Liver (tissue), 9 donors: ENCODE results near the gene CEP250. TPM values are rescaled to one million over a fixed set of nuclear protein-coding genes. Genes with fewer than 3 reads are reported as not detected.

ENCODE experiments used
- DNase-seq: peaks from one replicate; pipeline ENCODE4 v3.0.0-alpha.2; 2017; ENCODE audit warnings: low spot score
- H3K27ac ChIP-seq, 2 donors: one replicate each; pipeline ENCODE4 v1.7.0; 2013; ENCODE audit warnings: inconsistent platforms in 2 of 2, low read length in 2 of 2, control low read depth in 1 of 2, low read depth in 1 of 2, mild to moderate bottlenecking in 1 of 2
- H3K27me3 ChIP-seq, 4 donors: one replicate each; pipeline versions ENCODE4 v1.6.1 to v1.7.0; 2013; ENCODE audit warnings: low read length in 3 of 4, inconsistent platforms in 1 of 4, mild to moderate bottlenecking in 1 of 4, moderate library complexity in 1 of 4; ENCODE audit not compliant: control insufficient read depth in 4 of 4, insufficient read depth in 4 of 4
- H3K36me3 ChIP-seq, 4 donors: one replicate each; pipeline versions ENCODE4 v1.6.1 to v1.7.0; 2013; ENCODE audit warnings: low read length in 3 of 4, mild to moderate bottlenecking in 3 of 4, low read depth in 1 of 4, moderate library complexity in 1 of 4; ENCODE audit not compliant: control insufficient read depth in 4 of 4, insufficient read depth in 3 of 4
- H3K4me1 ChIP-seq, 4 donors: one replicate each; pipeline versions ENCODE4 v1.6.1 to v1.7.0; 2013; ENCODE audit warnings: low read length in 3 of 4, mild to moderate bottlenecking in 3 of 4, moderate library complexity in 1 of 4; ENCODE audit not compliant: control insufficient read depth in 4 of 4, insufficient read depth in 4 of 4
- H3K4me3 ChIP-seq, 3 donors: one replicate each; pipeline versions ENCODE4 v1.6.1 to v1.7.0; 2013; ENCODE audit warnings: low read length in 3 of 3, control low read depth in 1 of 3, low read depth in 1 of 3, mild to moderate bottlenecking in 1 of 3
- H3K9ac ChIP-seq, 2 donors: one replicate each; pipeline ENCODE4 v1.7.0; 2013; ENCODE audit warnings: low read length in 2 of 2, mild to moderate bottlenecking in 2 of 2, moderate library complexity in 2 of 2, control low read depth in 1 of 2, low read depth in 1 of 2
- H3K9me3 ChIP-seq, 4 donors: one replicate each; pipeline versions ENCODE4 v1.6.1 to v1.7.0; 2013; ENCODE audit warnings: low read length in 3 of 4; ENCODE audit not compliant: control insufficient read depth in 4 of 4
- ATF3 ChIP-seq: IDR thresholded peaks from 2 replicates; pipeline ENCODE4 v1.6.1; 2016; ENCODE audit warnings: antibody characterized with exemption
- CTCF ChIP-seq: fragments of 150-350 bp; IDR thresholded peaks from 2 replicates; pipeline ENCODE4 v1.5.1; 2017; ENCODE audit warnings: improper control_type of control experiment, low read depth, low read length; ENCODE audit not compliant: missing input control
- EGR1 ChIP-seq, 2 donors: IDR thresholded peaks; 2 replicates each; pipeline ENCODE4 v1.6.1; 2016 to 2018; ENCODE audit warnings: antibody characterized with exemption in 2 of 2, low read depth in 2 of 2
- FOXA1 ChIP-seq: IDR thresholded peaks from 2 replicates; pipeline ENCODE4 v1.6.1; 2016; ENCODE audit warnings: antibody characterized with exemption
- FOXA2 ChIP-seq: IDR thresholded peaks from 2 replicates; pipeline ENCODE4 v1.6.1; 2016; ENCODE audit warnings: antibody characterized with exemption
- GABPA ChIP-seq, 2 donors: IDR thresholded peaks in 1 of 2; conservative IDR thresholded peaks in 1 of 2; 2 replicates each; pipeline ENCODE4 v1.6.1; 2016; ENCODE audit warnings: antibody characterized with exemption in 2 of 2, mild to moderate bottlenecking in 1 of 2, moderate library complexity in 1 of 2
- HNF4A ChIP-seq, 2 donors: conservative IDR thresholded peaks; 2 replicates each; pipeline ENCODE4 v1.6.1; 2016; ENCODE audit warnings: antibody characterized with exemption in 2 of 2, mild to moderate bottlenecking in 2 of 2
- JUND ChIP-seq, 2 donors: IDR thresholded peaks; 2 replicates each; pipeline ENCODE4 v1.6.1; 2016; ENCODE audit warnings: antibody characterized with exemption in 2 of 2
- NR2F2 ChIP-seq: IDR thresholded peaks from 2 replicates; pipeline ENCODE4 v1.6.1; 2016; ENCODE audit warnings: antibody characterized with exemption
- REST ChIP-seq: IDR thresholded peaks from 2 replicates; pipeline ENCODE4 v1.6.1; 2016; ENCODE audit warnings: antibody characterized with exemption, mild to moderate bottlenecking
- RXRA ChIP-seq, 2 donors: IDR thresholded peaks; 2 replicates each; pipeline ENCODE4 v1.6.1; 2017 to 2018; ENCODE audit warnings: antibody characterized with exemption in 2 of 2, mild to moderate bottlenecking in 1 of 2
- SP1 ChIP-seq: IDR thresholded peaks from 2 replicates; pipeline ENCODE4 v1.6.1; 2018; ENCODE audit warnings: antibody characterized with exemption, mild to moderate bottlenecking
- TAF1 ChIP-seq: conservative IDR thresholded peaks from 2 replicates; pipeline ENCODE4 v1.6.1; 2016; ENCODE audit warnings: antibody characterized with exemption, mild to moderate bottlenecking
- YY1 ChIP-seq: IDR thresholded peaks from 2 replicates; pipeline ENCODE4 v1.6.1; 2016; ENCODE audit warnings: antibody characterized with exemption, mild to moderate bottlenecking
- WGBS: extraction: QIAGEN DNeasy Blood & Tissue Kit; methylation state at CpG from one replicate; pipeline ENCODE4 v1.1.7; 2013; 5-methylcytosine and 5-hydroxymethylcytosine counted together
- polyA plus RNA-seq, 2 donors: library from polyadenylated mRNA; stranded (reverse) in 1 of 2; unstranded in 1 of 2; fragments of 200-250 nt in 1 of 2; fragments of >200 nt in 1 of 2; fragmentation: Nextera tagmentation in 1 of 2; extraction: Ambion mirVana in 1 of 2; gene quantifications; one replicate each; pipeline versions ENCODE4 v1.2.1 to v1.2.3, GENCODE V29; 2013 to 2015
- total RNA-seq, 2 donors: library from RNA; depleted of rRNA; stranded (reverse); fragments of >200 nt; gene quantifications; one replicate each; pipeline ENCODE4 v1.2.3, GENCODE V29; 2014
- TF ChIP-seq, protein P1 (sequence below): IDR thresholded peaks from 2 replicates; pipeline ENCODE4 v1.6.1; 2016; ENCODE audit warnings: antibody characterized with exemption
- TF ChIP-seq, protein P2 (sequence below): IDR thresholded peaks from 2 replicates; pipeline ENCODE4 v1.6.1; 2016; ENCODE audit warnings: antibody characterized with exemption
- donor health status: healthy.
- donor health status: healthy.
- donor health status: healthy.
- donor health status: healthy.
- donor health status: healthy.

Gene CEP250
- total and polyA plus RNA-seq, 4 donors = 3.4 to 13.3 (median 8.3) TPM

GRCh38 chr20:35468671-35469334 lies 13.4 kb downstream of the CEP250 start:
- Histone ChIP-seq H3K27me3 (no peaks in the 10 kb centered on the region), H3K36me3 (peaks cover 0 to 27% (median 14%) of the 10 kb centered on the region in 4 donors), H3K9ac (no peak overlapping the region), H3K4me3 (no peak overlapping the region), H3K9me3 (no peaks in the 10 kb centered on the region), H3K4me1 (peaks cover 0 to 7% (median 1%) of the 10 kb centered on the region in 4 donors), H3K27ac (no peak overlapping the region)
- no peak for TF ChIP-seq REST
- TF ChIP-seq TAF1 = no peak
- TF ChIP-seq FOXA2 = no peak
- no peak for TF ChIP-seq JUND (IDR thresholded peaks at IDR 0.05)
- no peak for TF ChIP-seq SP1
- TF ChIP-seq CTCF = no peak
- TF ChIP-seq FOXA1 = no peak
- no peak for TF ChIP-seq GABPA (IDR thresholded peaks at IDR 0.05 in 1 of 2, conservative IDR thresholded peaks at IDR 0.05 in 1 of 2)
- TF ChIP-seq YY1 = no peak
- TF ChIP-seq RXRA (IDR thresholded peaks at IDR 0.05) = no peak
- TF ChIP-seq, protein P1, sequence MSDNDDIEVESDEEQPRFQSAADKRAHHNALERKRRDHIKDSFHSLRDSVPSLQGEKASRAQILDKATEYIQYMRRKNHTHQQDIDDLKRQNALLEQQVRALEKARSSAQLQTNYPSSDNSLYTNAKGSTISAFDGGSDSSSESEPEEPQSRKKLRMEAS = no peak
- no peak for DNase-seq
- WGBS = 60% methylated on average over 6 of the region's 6 CpGs

DNA sequence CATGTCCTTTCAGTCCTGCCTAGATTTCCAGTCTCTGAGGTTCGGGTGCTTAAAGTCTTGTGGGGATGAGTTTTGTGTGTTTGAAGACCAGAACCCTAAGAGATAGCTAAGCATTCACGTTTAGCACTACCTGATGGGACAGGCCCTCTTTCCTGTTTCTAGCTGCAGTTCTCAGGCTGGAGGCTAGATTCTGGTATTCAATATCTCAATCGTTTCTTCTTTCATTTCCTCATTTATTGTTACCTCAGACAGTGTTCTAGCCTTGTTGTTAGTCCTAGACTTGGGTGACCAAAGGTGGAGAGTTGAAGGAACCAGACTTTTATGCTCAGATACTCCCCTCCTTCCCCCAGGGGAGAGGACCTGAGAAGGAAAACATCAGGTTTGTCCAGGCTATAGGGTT lies 16.8 kb downstream of the CEP250 start:
- Histone ChIP-seq H3K4me3 (no peak overlapping the region), H3K9me3 (no peaks in the 10 kb centered on the region), H3K27ac (no peak overlapping the region), H3K9ac (no peak overlapping the region), H3K4me1 (peaks cover 0 to 7% (median 1%) of the 10 kb centered on the region in 4 donors), H3K27me3 (no peaks in the 10 kb centered on the region), H3K36me3 (peaks cover 0 to 52% (median 27%) of the 10 kb centered on the region in 4 donors)
- WGBS = 92% methylated on average over 3 of the region's 3 CpGs
- DNase-seq = no peak
- TF ChIP-seq YY1 (no peak), EGR1 (IDR thresholded peaks at IDR 0.05; ENCODE audit: low read depth in 2 of 2) (no peak), CTCF (no peak), NR2F2 (no peak), JUND (IDR thresholded peaks at IDR 0.05) (no peak), ATF3 (no peak), REST (no peak), HNF4A (conservative IDR thresholded peaks at IDR 0.05) (no peak), SP1 (no peak), FOXA2 (no peak), GABPA (IDR thresholded peaks at IDR 0.05 in 1 of 2, conservative IDR thresholded peaks at IDR 0.05 in 1 of 2) (no peak), FOXA1 (no peak)
- TF ChIP-seq, protein P2, sequence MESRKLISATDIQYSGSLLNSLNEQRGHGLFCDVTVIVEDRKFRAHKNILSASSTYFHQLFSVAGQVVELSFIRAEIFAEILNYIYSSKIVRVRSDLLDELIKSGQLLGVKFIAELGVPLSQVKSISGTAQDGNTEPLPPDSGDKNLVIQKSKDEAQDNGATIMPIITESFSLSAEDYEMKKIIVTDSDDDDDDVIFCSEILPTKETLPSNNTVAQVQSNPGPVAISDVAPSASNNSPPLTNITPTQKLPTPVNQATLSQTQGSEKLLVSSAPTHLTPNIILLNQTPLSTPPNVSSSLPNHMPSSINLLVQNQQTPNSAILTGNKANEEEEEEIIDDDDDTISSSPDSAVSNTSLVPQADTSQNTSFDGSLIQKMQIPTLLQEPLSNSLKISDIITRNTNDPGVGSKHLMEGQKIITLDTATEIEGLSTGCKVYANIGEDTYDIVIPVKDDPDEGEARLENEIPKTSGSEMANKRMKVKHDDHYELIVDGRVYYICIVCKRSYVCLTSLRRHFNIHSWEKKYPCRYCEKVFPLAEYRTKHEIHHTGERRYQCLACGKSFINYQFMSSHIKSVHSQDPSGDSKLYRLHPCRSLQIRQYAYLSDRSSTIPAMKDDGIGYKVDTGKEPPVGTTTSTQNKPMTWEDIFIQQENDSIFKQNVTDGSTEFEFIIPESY = no peak
- TF ChIP-seq, protein P1 = no peak
